Natural killer cell (primary cell): ENCODE data around the gene PBXIP1. TPM values are rescaled to one million over a fixed set of nuclear protein-coding genes. Genes with fewer than 3 reads are reported as not detected.

Experiments
- ATAC-seq, 3 donors: fragments of 150-1000 bp in 2 of 3; fragments of 200-7000 bp in 1 of 3; cut with Tn5 transposase; 1 replicate in 1 of 3; 2 replicates in 2 of 3; pipeline ENCODE4 v1.10.0; 2021; ENCODE audit warnings: mild to moderate bottlenecking in 2 of 3, moderate library complexity in 2 of 3
- DNase-seq, 2 donors: peaks; one replicate each; pipeline versions ENCODE4 v3.0.0 to v3.0.0-alpha.2; 2013 to 2021; ENCODE audit warnings: mixed read lengths in 1 of 2
- H3K27ac ChIP-seq: one replicate; pipeline ENCODE4 v1.5.1; 2013; ENCODE audit warnings: mild to moderate bottlenecking, low read length
- H3K27me3 ChIP-seq: one replicate; pipeline ENCODE4 v1.6.1; 2013; ENCODE audit warnings: low read length; ENCODE audit not compliant: control insufficient read depth, insufficient read depth
- H3K36me3 ChIP-seq: one replicate; pipeline ENCODE4 v1.6.1; 2013; ENCODE audit warnings: low read length; ENCODE audit not compliant: control insufficient read depth, insufficient read depth
- H3K4me1 ChIP-seq: one replicate; pipeline ENCODE4 v1.6.1; 2013; ENCODE audit warnings: low read length; ENCODE audit not compliant: control insufficient read depth, insufficient read depth
- H3K4me3 ChIP-seq: one replicate; pipeline ENCODE4 v1.5.1; 2013; ENCODE audit warnings: low read length
- H3K9me3 ChIP-seq: one replicate; pipeline ENCODE4 v1.6.1; 2013; ENCODE audit warnings: low read length; ENCODE audit not compliant: control insufficient read depth, insufficient read depth
- H3K27ac Mint-ChIP-seq, 2 donors: one replicate each; pipeline ENCODE4 v1.8.0; 2022; ENCODE audit warnings: mild to moderate bottlenecking in 2 of 2, mixed read lengths in 2 of 2, moderate library complexity in 1 of 2
- H3K27me3 Mint-ChIP-seq, 2 donors: one replicate each; pipeline ENCODE4 v1.8.0; 2022; ENCODE audit warnings: low read depth in 2 of 2, mixed read lengths in 2 of 2
- H3K36me3 Mint-ChIP-seq: one replicate; pipeline ENCODE4 v1.8.0; 2022; ENCODE audit warnings: mixed read lengths
- H3K4me1 Mint-ChIP-seq, 2 donors: one replicate each; pipeline ENCODE4 v1.8.0; 2022; ENCODE audit warnings: mixed read lengths in 2 of 2
- H3K4me3 Mint-ChIP-seq: one replicate; pipeline ENCODE4 v1.8.0; 2022; ENCODE audit warnings: mild to moderate bottlenecking, moderate library complexity, mixed read lengths
- H3K9me3 Mint-ChIP-seq, 2 donors: one replicate each; pipeline ENCODE4 v1.8.0; 2022; ENCODE audit warnings: mixed read lengths in 2 of 2
- WGBS: methylation state at CpG from one replicate; pipeline ENCODE4 v1.1.7; 2013; ENCODE audit warnings: missing lambda C conversion rate; ENCODE audit not compliant: insufficient coverage; 5-methylcytosine and 5-hydroxymethylcytosine counted together
- intact Hi-C: fragments of 100-400 bp; cut with micrococcal nuclease; formaldehyde crosslinking; loops from one replicate; pipeline ENCODE4 v1.14.2; 2022
- total RNA-seq, 4 donors: library from RNA; stranded (reverse); fragments of 120-200 nt in 1 of 4; gene quantifications; one replicate each; pipeline versions ENCODE4 v1.2.3 to v1.2.4, GENCODE V29; 2013 to 2022
- TF ChIP-seq, protein P1 (sequence below): fragments of 200-600 bp; IDR thresholded peaks from one replicate; pipeline ENCODE4 v1.8.0; 2022; ENCODE audit warnings: antibody characterized with exemption

The PBXIP1 gene
- total RNA-seq, 3 donors from 2014 or later (not counting 1 experiment from before 2014, with no cell fraction given), result 158 to 200 (median 197) TPM

DNA sequence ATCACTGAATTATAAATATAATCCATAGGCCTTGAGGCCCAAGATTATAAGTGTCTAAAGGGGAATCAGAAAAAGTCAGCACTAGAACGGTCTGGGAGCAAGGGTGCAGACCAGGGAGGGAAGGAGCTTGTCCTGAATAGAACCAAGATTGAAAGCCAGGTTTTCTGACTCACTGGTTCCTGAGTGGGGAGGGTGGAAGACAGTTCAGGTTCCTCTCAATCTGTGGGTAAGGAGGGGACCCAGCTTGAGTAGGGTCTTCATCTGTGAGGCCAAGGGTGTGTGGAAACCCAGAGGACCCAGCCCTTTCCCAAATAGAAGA is 38.3 kb upstream of the PBXIP1 start:
- Mint-ChIP-seq H3K27ac (no peak overlapping the region), H3K27me3 (no peaks in the 10 kb centered on the region), H3K4me3 (no peak overlapping the region), H3K9me3 (no peaks in the 10 kb centered on the region), H3K36me3 (no peaks in the 10 kb centered on the region), H3K4me1 (peaks cover 10 to 23% of the 10 kb centered on the region in 2 donors)
- intact Hi-C loops, result no loop called here
- H3K4me3 ChIP-seq, result no peak overlapping the region
- DNase-seq (no peak), ATAC-seq (no peak)
- no peaks in the 10 kb centered on the region for H3K9me3 ChIP-seq
- H3K4me1 ChIP-seq, result peaks cover 14% of the 10 kb centered on the region
- no peaks in the 10 kb centered on the region for H3K27me3 ChIP-seq
- 84% methylated on average over 1 of the region's 1 CpG for WGBS
- H3K36me3 ChIP-seq, result peaks cover 19% of the 10 kb centered on the region
- no peak overlapping the region for H3K27ac ChIP-seq
- TF ChIP-seq, protein P1, sequence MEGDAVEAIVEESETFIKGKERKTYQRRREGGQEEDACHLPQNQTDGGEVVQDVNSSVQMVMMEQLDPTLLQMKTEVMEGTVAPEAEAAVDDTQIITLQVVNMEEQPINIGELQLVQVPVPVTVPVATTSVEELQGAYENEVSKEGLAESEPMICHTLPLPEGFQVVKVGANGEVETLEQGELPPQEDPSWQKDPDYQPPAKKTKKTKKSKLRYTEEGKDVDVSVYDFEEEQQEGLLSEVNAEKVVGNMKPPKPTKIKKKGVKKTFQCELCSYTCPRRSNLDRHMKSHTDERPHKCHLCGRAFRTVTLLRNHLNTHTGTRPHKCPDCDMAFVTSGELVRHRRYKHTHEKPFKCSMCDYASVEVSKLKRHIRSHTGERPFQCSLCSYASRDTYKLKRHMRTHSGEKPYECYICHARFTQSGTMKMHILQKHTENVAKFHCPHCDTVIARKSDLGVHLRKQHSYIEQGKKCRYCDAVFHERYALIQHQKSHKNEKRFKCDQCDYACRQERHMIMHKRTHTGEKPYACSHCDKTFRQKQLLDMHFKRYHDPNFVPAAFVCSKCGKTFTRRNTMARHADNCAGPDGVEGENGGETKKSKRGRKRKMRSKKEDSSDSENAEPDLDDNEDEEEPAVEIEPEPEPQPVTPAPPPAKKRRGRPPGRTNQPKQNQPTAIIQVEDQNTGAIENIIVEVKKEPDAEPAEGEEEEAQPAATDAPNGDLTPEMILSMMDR, result no peak

DNA sequence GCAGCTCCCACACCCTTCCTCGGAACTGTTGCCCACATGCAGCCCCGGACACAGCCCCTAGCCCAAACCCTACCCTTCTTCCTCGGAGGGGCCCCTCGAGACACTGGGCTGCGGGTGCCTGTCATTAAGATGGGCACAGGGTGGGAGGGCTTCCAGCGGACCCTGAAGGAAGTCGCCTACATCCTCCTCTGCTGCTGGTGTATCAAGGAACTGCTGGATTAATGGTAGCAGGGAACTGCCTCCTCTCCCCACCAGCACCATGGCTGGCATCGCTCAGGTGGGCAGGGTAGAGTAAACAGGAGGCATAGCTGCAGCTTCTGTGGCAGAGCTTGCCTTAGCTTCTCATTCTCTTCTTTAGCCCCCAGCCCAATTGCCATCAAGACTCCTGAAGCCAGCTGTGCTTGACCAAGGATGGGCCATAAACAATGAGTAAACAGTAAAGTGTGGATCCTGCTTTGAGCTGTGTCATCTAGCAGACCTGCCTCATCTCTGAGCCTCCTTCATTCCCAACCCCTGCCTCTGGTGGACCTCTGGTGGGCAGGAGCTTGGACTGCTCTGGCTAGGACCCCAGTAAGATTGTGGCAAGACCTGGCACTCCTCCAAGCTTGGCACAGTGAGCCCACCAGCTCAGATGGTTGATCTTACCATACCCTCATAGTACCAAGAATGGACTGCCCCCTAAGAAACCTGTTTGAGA is 37.8 kb upstream of the PBXIP1 start, which contains the start of gene LENEP:
Gene LENEP, plus strand, starts transcription at position 15 of the 697 bp plus-strand sequence. Its CDS starts 22 bp downstream, at position 37.
- Histone ChIP-seq H3K4me3 (no peak within 1 kb of the TSS), H3K9me3 (no peaks in the 10 kb centered on the region), H3K4me1 (peaks cover 9% of the 10 kb centered on the region), H3K27ac (no peak within 1 kb of the TSS), H3K36me3 (peaks cover 24% of the 10 kb centered on the region), H3K27me3 (no peaks in the 10 kb centered on the region)
- Mint-ChIP-seq H3K27me3 (no peaks in the 10 kb centered on the region), H3K36me3 (no peaks in the 10 kb centered on the region), H3K4me1 (peaks cover 5 to 23% of the 10 kb centered on the region in 2 donors), H3K4me3 (no peak within 1 kb of the TSS), H3K9me3 (no peaks in the 10 kb centered on the region), H3K27ac (no peak within 1 kb of the TSS)
- intact Hi-C loops, result no loop called here
- TF ChIP-seq, protein P1, result no peak
- WGBS, result 95% methylated on average over 6 of the region's 8 CpGs
- DNase-seq (no peak), ATAC-seq (no peak)

DNA sequence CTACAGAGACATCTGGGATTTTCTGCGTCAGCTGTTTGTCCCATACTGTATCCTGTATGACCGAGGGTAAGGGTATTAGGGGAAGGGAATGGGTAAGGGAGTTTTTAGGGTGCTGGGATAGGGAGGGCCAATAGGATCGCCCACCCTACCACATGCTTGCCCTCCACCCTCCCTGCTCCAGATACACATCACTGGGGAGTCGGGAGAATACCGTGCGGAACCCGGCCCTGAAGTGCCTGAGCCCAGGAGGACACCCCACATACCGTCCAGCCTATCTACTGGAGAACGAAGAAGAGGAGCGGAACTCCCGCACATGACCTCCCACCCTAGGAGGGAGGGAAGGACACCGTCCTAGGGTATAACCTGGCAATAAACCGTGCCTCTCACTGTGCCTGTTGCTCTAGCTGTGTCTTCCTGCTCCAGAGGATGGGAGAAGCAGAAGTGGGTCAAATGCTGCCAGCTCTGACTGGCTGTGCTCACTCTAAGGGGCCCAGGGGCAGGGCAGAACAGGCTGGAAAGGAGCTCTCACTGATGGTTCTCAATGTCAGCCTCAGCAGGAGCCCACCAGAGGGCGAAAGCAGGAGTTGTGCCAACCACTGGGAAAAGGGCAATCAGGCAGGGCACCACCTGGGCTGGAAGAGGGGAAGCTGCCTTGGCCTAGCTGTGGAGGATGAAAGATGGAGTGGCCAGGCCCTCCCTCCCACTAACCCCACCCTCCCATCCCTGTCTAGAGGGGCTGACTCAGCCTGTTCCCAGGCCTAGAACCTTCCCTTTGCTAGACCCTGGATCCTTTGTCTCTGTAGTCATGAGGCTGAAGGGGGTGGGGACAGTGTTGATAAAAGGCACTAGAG is 37.0 kb upstream of the PBXIP1 start:
- TF ChIP-seq, protein P1, result no peak

More for the DNA sequence above, 37.0 kb upstream of the PBXIP1 start:
- Histone ChIP-seq H3K4me3 (no peak overlapping the region), H3K9me3 (no peaks in the 10 kb centered on the region), H3K27ac (no peak overlapping the region), H3K27me3 (no peaks in the 10 kb centered on the region), H3K36me3 (peaks cover 31% of the 10 kb centered on the region), H3K4me1 (peaks cover 2% of the 10 kb centered on the region)
- WGBS, result 91% methylated on average over 12 of the region's 14 CpGs
- Mint-ChIP-seq H3K27me3 (no peaks in the 10 kb centered on the region), H3K36me3 (no peaks in the 10 kb centered on the region), H3K27ac (no peak overlapping the region), H3K4me1 (peaks cover 4 to 23% of the 10 kb centered on the region in 2 donors), H3K4me3 (no peak overlapping the region), H3K9me3 (no peaks in the 10 kb centered on the region)
- ATAC-seq, result no peak
- DNase-seq, result peak in 1 of 2 donors; percentile 24
- intact Hi-C loops, result no loop called here
